ENCODE data around the gene WNT7A.
"Not testable (repeated sequence)": the region's sequence is repeated elsewhere in the genome, so short reads cannot be mapped to it uniquely, and the experiment has no call there.

WNT7A gene

DNA sequence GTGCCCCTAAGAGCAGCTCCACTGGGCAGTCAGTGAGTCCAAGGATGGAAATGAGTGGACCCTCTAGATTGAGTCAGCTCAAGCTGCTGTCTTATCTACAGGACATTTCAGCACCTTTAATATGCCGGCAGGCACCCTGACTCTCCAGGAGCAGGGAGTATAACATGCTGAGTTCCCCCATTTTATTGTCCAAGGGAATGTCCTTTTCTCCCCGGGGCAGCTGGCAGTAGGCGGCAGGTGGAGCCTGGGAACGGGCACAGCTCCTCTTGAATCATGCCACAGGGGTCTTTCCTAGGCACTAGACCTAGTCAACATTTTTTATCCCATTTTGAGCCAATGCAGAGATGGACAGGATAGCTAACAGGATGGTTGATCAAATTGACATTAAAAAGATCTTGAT lies 14.8 kb downstream of the WNT7A start:
- no peak for DNase-seq

- DNase-seq, result no peak
Measured at GRCh38 chr3:13863965-13864595, 15.8 kb downstream of the WNT7A start.

- DNase-seq, result no peak
Measured at GRCh38 chr3:13863382-13863952, 16.4 kb downstream of the WNT7A start.

GRCh38 chr3:13861461-13861860 lies 18.4 kb downstream of the WNT7A start:
- no peak for DNase-seq

- no peak for DNase-seq
Measured at GRCh38 chr3:13860001-13860400, 19.9 kb downstream of the WNT7A start.

GRCh38 chr3:13858768-13859520 lies 20.9 kb downstream of the WNT7A start:
- no peak for DNase-seq

DNA sequence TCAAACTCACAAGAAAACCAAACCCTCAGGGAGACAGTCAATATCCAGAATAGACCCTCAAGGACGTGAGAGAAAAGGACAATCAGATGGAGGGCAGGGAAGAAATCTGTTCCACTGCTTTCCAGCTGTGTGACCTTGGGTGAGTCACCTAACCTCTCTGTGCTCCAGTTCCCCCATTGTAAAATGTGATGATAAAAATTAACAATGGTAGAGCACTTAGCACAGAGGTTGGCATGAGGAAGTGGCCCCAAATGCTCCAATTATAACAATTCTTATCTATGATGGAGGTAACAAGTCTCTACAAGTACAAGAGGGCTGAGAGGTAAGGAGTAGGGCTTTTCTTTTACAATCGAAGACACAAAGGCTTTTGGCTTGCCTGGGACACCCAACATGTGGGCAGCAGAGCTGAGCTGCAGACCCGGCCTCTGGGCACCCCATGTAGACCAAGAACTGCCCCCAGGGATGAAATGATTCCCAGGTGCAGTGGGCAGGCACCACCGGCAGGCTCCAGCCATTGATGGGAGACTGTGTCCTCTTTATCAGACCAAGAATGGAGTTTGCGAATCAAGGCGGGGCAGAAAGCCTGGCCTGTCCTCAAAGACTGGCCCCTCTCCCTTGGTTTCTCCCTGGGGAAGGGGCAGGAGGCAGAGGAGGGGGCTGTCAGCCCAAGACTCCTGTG lies 22.0 kb downstream of the WNT7A start:
- no peak for DNase-seq

DNA sequence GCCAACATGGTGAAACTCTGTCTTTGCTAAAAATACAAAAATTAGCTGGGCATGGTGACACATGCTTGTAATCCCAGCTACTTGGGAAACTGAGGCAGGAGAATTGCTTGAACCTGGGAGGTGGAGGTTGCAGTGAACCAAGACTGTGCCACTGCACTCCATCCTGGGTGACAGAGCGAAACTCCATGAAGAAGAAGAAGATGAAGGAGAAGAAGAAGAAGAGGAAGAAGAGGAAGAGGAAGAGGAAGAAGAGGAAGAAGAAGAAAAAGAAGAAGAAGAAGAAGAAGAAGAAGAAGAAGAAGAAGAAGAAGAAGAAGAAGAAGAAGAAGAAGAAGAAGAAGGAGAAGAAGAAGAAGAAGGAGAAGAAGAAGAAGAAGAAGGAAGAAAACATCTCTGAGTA lies 23.2 kb downstream of the WNT7A start:
- not testable (repeated sequence) for DNase-seq

DNA sequence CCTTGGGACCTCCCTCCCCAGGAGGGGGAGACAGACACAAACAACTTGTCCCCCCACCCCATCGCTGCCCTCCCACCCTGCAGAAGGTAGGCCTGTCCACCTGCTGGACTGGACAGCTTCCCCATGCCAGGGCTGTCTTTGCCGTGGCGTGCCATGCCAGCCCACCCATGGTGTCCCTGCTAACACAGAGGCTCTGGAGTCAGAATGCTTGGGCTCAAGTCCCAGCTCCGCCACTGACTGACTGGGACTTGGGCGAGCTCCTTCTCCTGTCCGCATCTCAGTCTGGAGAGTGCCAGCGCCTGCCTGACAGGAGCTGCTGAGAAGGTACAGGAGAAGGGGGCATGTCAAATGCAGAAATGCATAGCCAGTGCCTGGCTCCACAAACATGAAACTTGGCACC lies 23.9 kb downstream of the WNT7A start:
- no peak for DNase-seq

DNA sequence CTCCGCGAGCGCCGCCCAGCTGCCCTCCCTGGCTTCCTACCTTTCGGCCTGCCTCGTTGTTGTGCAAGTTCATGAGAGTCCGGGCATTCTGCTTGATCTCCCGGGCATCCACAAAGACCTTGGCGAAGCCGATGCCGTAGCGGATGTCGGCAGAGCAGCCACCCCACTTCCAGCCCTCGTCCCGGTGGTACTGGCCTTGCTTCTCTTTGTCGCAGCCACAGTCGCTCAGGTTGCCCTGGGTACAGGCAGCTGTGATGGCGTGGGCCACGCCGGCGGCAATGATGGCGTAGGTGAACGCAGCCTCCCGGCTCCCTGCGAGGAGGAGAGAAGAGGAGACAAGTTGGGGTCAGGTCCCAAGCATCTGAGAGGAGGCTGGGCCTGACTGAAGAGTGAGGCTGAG lies 25.4 kb downstream of the WNT7A start:
- no peak for DNase-seq

- DNase-seq, result no peak
Measured at GRCh38 chr3:13853978-13854296, 25.9 kb downstream of the WNT7A start.

DNA sequence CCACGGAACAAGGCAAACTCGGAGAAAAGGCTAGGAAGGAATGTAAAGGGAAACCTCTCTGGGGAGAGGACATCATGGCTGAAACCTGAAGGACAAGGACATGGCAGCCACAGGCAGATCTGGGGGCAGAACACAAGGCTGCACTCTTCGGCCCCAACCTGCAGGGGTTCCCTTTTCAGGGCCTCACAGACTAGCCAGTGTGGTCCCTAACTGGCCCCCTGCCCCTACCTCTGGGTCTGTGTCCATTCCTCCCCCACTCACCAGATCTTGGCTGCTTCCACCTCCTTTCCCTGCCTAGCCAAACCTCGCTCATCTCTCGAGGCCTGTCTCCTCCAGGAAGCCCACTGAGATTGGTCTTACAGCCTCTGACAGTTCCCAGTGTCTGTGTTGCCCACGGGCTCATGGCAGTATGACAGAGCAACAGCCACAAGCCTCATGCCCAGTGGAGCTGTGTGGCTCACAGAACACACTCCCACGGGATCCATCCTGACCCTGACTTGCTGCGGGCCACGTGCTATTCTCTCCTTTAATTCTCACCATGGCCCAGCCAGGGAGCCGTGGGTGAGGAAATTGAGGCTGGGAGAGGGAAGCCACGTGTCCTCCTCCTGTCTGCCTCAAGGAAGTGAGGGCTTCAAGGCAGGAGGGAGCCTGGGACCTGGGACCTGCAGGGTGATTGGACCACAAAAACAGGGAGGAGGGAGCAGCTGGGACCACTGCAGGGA lies 26.5 kb downstream of the WNT7A start:
- DNase-seq, result no peak

- DNase-seq, result no peak
Measured at GRCh38 chr3:13852638-13853009, 27.2 kb downstream of the WNT7A start.

DNA sequence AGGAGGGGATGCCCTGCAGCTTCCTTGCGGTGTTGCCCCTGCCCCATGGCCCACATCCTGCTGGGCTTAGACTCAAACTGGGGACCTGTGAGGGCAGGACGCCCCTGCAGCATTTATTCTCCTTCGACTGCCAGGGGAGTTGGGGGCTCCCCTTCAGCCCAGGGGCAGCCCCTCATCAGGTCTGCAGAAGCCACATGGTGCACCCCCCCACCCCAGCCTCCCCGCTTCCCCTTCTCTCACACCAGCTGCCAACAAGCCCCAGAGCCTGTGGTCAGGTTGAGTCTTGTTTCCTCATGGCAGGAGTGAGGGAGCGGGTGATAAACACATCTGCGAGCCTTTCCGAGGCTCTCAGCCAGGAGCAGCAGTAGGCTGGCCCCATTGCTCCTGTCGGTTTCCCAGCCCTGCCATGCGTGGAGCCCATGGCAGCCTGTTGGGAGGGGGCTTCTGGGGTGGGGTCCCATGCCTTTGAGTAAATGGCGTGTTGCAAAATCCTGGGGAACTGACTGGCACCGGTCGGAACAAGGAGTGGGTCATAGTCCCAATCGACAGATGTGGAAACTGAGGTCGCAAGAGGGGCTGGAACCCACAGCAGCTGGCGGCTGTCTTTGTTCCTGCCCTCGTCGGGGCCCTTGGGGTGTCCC lies 27.8 kb downstream of the WNT7A start:
- no peak for DNase-seq

DNA sequence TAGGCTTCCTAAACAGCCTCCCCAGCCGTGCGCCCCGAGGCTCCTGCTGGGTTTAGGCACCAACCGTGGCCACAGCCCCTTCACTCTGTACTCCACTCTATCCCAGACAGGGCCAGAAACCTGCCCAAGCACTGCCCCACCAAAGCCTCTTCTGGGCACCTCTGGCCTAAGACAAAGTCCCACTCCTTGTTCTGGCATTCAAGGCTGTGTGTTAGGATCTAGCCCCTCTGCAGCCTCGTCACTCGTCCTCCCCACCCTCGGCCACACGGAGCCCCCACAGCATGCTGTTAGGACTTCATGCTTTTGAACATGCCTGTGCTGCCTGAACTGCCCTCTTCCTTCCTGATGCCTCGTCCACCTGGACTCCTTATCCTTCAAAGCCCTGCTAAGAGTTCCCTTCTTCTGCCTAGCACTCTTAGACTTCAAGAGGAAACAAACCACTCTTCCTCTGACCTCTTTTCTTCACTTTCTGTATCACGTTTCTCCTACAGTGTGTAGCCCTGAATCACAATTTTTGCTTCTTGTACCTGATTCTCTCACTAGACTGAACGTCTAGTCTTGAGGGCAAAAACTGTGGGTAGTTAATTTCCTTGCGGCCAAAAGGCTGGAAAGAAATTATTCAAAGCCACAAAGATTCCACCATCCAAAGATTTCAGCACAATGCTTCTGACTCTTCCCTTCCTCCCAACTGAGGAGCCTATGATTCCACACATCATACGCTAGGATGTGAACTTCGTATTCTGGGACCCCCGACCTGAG lies 28.6 kb downstream of the WNT7A start:
- DNase-seq, result no peak

DNA sequence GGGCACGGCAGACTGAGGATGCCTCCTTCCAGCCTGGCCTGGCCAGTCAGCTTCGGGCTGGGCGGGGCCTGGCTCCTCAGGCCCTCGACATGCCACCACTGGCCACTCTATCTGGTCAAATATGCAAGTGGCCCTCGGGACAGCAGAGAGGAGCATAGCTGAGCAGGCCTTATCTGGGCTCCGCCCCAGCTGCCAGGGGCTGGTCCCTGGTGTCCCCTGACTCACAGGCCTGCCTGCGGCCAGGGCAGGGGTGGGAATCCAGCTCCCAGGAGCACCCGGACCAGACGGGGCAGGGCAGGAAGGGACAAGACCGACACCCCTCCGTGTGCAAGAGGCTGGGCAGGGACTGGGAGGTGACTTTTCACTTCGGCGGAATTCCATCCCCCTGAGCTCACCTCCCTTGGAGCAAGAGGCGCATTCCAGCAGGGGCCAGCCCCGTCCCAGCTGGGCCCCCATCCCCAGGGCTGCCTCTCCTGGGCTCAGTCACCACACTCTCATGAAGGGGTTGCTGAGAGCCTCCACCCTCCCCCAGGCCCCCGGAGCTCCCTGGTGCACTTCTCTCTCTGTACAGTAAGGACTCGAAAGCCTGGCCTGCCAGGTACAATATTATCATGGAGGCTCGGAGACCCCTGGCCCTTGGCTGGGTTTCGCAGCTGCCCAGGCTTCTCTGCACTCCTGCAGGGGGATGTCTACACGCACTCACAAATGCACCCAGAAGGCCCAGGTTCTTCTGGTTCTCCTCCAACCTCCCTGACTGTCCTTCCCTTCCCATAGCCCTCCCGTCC lies 29.5 kb downstream of the WNT7A start:
- no peak for DNase-seq

DNA sequence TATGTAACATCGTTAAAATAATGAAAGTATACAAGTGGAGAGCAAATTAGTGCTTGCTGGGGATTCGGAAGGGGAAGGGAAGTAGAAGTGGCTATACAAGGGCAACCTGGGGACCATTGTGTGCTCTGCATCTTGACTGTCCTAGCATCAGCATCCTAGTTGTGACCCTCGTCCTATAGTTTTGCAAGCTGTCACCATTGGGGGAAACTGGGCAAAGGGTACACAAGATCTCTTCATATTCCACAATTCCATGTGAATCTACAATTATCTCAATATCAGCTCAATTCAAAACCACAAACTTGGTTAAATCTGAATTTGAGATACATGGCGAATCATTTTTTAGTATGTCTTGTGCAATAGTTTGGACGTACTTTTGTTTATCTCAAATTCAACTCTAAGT lies 30.9 kb downstream of the WNT7A start:
- DNase-seq, result no peak

DNA sequence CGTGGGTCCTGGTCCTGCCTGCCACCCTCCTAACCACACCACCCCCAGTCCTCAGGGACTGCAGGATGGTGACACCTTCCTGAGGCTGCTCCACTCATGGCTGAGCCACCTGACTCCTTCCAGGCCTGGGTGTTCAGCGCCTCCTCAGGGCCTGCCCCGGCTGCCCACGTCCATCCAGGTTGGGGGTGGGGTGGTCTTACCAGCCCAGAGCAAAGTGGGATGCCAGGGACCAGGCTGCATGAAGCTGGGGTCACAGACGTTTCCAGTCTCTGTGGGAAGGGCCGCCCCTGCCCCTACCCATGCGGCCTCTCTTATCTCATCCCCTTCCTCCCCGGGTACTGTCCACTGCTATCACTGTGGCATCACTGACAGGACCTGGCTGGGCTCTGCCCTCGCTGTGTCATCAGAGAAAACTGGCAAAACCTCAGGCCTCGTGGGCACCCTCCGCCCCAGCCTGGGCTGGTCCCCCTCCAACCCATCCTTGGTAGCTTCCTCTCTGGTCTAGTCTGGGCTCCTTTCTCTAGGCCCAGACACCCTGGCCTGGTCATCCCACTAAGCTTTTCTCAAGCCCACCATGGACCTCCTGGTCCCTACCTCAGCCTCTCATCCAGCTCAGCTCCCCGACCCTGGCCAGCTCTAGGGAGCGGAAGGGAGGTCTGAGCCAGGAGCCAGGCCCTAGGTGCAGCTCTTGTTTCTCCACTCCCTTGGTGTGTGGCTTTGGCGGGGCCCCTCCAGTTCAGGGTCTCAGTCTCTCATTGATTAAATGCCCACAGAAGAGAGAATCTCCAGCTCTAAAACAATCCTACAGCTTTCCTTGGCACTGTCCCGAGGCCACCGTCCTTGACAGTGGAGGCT lies 32.9 kb downstream of the WNT7A start:
- no peak for DNase-seq

GRCh38 chr3:13846238-13846637 lies 33.6 kb downstream of the WNT7A start:
- DNase-seq, result no peak

DNA sequence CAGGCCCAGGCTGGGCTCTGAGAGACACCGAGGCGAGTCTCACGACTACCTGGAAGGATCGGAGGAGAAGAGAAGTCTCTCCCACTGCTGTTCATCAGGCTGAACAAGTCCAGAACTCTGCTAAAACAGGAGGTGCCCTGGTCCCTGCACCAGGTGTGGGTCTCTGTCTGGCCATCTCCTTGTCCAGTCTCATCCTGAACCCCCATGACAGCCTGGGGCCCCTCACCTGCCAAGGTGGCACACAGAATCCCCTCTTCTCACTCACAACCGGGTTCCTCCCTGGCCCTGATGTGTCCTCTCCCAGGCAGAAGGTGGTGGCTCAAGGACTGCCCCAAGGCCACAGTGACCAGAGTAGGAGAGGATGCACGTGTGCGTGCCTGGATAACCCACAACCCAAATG lies 34.1 kb downstream of the WNT7A start:
- no peak for DNase-seq
